ENCODE results near the gene APOA4. TPM values are rescaled to one million over a fixed set of nuclear protein-coding genes. Genes with fewer than 3 reads are reported as not detected.

APOA4 gene
- total and polyA plus RNA-seq, 2 of the 13 experiments (the other 11 are each of a cell fraction or from before 2014, with no cell fraction given) = 3.8 to 7.2 TPM

DNA sequence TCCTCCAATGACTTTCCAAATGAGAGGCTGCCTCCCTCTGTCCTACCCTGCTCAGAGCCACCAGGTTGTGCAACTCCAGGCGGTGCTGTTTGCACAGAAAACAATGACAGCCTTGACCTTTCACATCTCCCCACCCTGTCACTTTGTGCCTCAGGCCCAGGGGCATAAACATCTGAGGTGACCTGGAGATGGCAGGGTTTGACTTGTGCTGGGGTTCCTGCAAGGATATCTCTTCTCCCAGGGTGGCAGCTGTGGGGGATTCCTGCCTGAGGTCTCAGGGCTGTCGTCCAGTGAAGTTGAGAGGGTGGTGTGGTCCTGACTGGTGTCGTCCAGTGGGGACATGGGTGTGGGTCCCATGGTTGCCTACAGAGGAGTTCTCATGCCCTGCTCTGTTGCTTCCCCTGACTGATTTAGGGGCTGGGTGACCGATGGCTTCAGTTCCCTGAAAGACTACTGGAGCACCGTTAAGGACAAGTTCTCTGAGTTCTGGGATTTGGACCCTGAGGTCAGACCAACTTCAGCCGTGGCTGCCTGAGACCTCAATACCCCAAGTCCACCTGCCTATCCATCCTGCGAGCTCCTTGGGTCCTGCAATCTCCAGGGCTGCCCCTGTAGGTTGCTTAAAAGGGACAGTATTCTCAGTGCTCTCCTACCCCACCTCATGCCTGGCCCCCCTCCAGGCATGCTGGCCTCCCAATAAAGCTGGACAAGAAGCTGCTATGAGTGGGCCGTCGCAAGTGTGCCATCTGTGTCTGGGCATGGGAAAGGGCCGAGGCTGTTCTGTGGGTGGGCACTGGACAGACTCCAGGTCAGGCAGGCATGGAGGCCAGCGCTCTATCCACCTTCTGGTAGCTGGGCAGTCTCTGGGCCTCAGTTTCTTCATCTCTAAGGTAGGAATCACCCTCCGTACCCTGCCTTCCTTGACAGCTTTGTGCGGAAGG is 9.5 kb upstream of the APOA4 start (continued):
- peak; percentile 49; the same call in 1 of the 2 replicates for TF ChIP-seq ZNF569 (CRISPR knock-in tag; IDR thresholded peaks at IDR 0.05; ENCODE audit: borderline replicate concordance)
- TF ChIP-seq, protein P1, sequence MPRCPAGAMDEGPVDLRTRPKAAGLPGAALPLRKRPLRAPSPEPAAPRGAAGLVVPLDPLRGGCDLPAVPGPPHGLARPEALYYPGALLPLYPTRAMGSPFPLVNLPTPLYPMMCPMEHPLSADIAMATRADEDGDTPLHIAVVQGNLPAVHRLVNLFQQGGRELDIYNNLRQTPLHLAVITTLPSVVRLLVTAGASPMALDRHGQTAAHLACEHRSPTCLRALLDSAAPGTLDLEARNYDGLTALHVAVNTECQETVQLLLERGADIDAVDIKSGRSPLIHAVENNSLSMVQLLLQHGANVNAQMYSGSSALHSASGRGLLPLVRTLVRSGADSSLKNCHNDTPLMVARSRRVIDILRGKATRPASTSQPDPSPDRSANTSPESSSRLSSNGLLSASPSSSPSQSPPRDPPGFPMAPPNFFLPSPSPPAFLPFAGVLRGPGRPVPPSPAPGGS (CRISPR knock-in tag; IDR thresholded peaks at IDR 0.05) = peak; percentile 63; the same call in 1 of the 2 replicates
- TF ChIP-seq MTF1 (CRISPR knock-in tag; IDR thresholded peaks at IDR 0.05) = no peak
- TF ChIP-seq SNAPC5 (CRISPR knock-in tag; IDR thresholded peaks at IDR 0.05; ENCODE audit: borderline replicate concordance) = no peak
- TF ChIP-seq, protein P2, sequence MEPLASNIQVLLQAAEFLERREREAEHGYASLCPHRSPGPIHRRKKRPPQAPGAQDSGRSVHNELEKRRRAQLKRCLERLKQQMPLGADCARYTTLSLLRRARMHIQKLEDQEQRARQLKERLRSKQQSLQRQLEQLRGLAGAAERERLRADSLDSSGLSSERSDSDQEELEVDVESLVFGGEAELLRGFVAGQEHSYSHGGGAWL (CRISPR knock-in tag; IDR thresholded peaks at IDR 0.05) = no peak; the same call in 1 of the 2 replicates
- TF ChIP-seq, protein P3, sequence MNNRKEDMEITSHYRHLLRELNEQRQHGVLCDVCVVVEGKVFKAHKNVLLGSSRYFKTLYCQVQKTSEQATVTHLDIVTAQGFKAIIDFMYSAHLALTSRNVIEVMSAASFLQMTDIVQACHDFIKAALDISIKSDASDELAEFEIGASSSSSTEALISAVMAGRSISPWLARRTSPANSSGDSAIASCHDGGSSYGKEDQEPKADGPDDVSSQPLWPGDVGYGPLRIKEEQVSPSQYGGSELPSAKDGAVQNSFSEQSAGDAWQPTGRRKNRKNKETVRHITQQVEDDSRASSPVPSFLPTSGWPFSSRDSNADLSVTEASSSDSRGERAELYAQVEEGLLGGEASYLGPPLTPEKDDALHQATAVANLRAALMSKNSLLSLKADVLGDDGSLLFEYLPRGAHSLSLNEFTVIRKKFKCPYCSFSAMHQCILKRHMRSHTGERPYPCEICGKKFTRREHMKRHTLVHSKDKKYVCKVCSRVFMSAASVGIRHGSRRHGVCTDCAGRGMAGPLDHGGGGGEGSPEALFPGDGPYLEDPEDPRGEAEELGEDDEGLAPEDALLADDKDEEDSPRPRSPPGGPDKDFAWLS (CRISPR knock-in tag; IDR thresholded peaks at IDR 0.05; ENCODE audit: borderline replicate concordance) = no peak
- 0 out of 2 replicates have a peak, but pooled peaks have one; percentile 54 for TF ChIP-seq ZNF296 (CRISPR knock-in tag; conservative IDR thresholded peaks at IDR 0.05)
- peak; percentile 91 for TF ChIP-seq MTA1 (CRISPR knock-in tag; IDR thresholded peaks at IDR 0.05; ENCODE audit: borderline replicate concordance)
- peak; percentile 79 for TF ChIP-seq ZNF263 (CRISPR knock-in tag; IDR thresholded peaks at IDR 0.05)
- no peak for TF ChIP-seq MNT (IDR thresholded peaks at IDR 0.05)
- TF ChIP-seq YY1 (IDR thresholded peaks at IDR 0.05; ENCODE audit: insufficient read depth, insufficient replicate concordance, low read depth, low read length) = peak; percentile 18
- no peak for TF ChIP-seq ZNF343 (CRISPR knock-in tag; IDR thresholded peaks at IDR 0.05)
- 0 out of 2 replicates have a peak, but pooled peaks have one; percentile 34 for TF ChIP-seq ZNF557 (CRISPR knock-in tag; IDR thresholded peaks at IDR 0.05)
- TF ChIP-seq ZKSCAN1 (IDR thresholded peaks at IDR 0.05; ENCODE audit: low read length) = no peak
- TF ChIP-seq SMARCC2 (IDR thresholded peaks at IDR 0.05) = no peak
- no peak for TF ChIP-seq MTA3 (CRISPR knock-in tag; IDR thresholded peaks at IDR 0.05)
- 0 out of 2 replicates have a peak, but pooled peaks have one; percentile 49 for TF ChIP-seq NCOA5 (CRISPR knock-in tag; IDR thresholded peaks at IDR 0.05)
- TF ChIP-seq ZNF609 (CRISPR knock-in tag; IDR thresholded peaks at IDR 0.05; ENCODE audit: borderline replicate concordance) = peak; percentile 98

All from HepG2 (cell line).